K562 (cell line): ENCODE data around the gene CCNO. TPM values are rescaled to one million over a fixed set of nuclear protein-coding genes. Genes with fewer than 3 reads are reported as not detected.

ENCODE experiments used
- CCNT2 ChIP-seq: IDR thresholded peaks from 2 replicates; pipeline ENCODE4 v1.6.1; 2011; ENCODE audit warnings: borderline replicate concordance, low read depth, mild to moderate bottlenecking, moderate library complexity, mixed read lengths, low read length; ENCODE audit not compliant: insufficient read length; ENCODE audit errors: extremely low read depth
- CREM ChIP-seq: IDR thresholded peaks from 2 replicates; pipeline ENCODE4 v1.6.1; 2014; ENCODE audit warnings: antibody characterized with exemption, low read depth
- DPF2 ChIP-seq: fragments of 450-650 bp; IDR thresholded peaks from 2 replicates; pipeline ENCODE4 v1.6.1; 2016
- FOXP1 ChIP-seq: sonication (generic); formaldehyde crosslinking; IDR thresholded peaks from 2 replicates; pipeline ENCODE4 v1.8.0; 2022; ENCODE audit warnings: mild to moderate bottlenecking, missing genetic modification reagents
- HDAC1 ChIP-seq, 2 experiments: fragments of 450-650 bp; IDR thresholded peaks; 2 replicates each; pipeline ENCODE4 v1.6.1; 2016 to 2017; ENCODE audit warnings: inconsistent platforms in 1 of 2, mild to moderate bottlenecking in 1 of 2, moderate library complexity in 1 of 2
- KDM1A ChIP-seq, 2 experiments: fragments of 450-650 bp; IDR thresholded peaks; 2 replicates each; pipeline ENCODE4 v1.6.1; 2016; ENCODE audit warnings: mild to moderate bottlenecking in 2 of 2
- MTA1 ChIP-seq: fragments of 450-650 bp; IDR thresholded peaks from 2 replicates; pipeline ENCODE4 v1.6.1; 2017; ENCODE audit warnings: borderline replicate concordance
- PHF8 ChIP-seq: fragments of 200-600 bp; sonication (generic); IDR thresholded peaks from 2 replicates; pipeline ENCODE4 v1.6.1; 2012; ENCODE audit warnings: mixed run types, mild to moderate bottlenecking, inconsistent platforms, low read length, moderate library complexity, borderline replicate concordance
- RAD21 ChIP-seq, 2 experiments: fragments of 250-450 bp in 1 of 2; fragments of 450-650 bp in 1 of 2; sonication (Bioruptor Pico) in 1 of 2; formaldehyde crosslinking in 1 of 2; IDR thresholded peaks in 1 of 2; conservative IDR thresholded peaks in 1 of 2; 2 replicates each; pipeline versions ENCODE4 v1.4.0 to v1.8.0; 2020 to 2022; ENCODE audit warnings: mild to moderate bottlenecking in 2 of 2, moderate library complexity in 1 of 2
- RBBP5 ChIP-seq: fragments of 200-600 bp; sonication (generic); IDR thresholded peaks from 2 replicates; pipeline ENCODE4 v1.6.1; 2012; ENCODE audit warnings: borderline replicate concordance, mild to moderate bottlenecking, low read length, control low read depth, inconsistent platforms; ENCODE audit not compliant: insufficient read depth, poor library complexity, severe bottlenecking
- STAG1 ChIP-seq: sonication (generic); formaldehyde crosslinking; IDR thresholded peaks from 2 replicates; pipeline ENCODE4 v1.5.0; 2020; ENCODE audit warnings: missing genetic modification reagents, borderline replicate concordance
- TARDBP ChIP-seq: fragments of 450-650 bp; IDR thresholded peaks from 2 replicates; pipeline ENCODE4 v1.6.1; 2016
- TRIM24 ChIP-seq, 2 experiments: fragments of 450-650 bp; IDR thresholded peaks; 2 replicates each; pipeline ENCODE4 v1.6.1; 2016
- ZBTB7A ChIP-seq: IDR thresholded peaks from 2 replicates; pipeline ENCODE4 v1.6.1; 2011; ENCODE audit warnings: low read depth, mild to moderate bottlenecking, low read length, moderate library complexity, borderline replicate concordance; ENCODE audit not compliant: control insufficient read depth
- ZKSCAN1 ChIP-seq: fragments of 150-350 bp; IDR thresholded peaks from 2 replicates; pipeline ENCODE4 v1.6.1; 2016; ENCODE audit warnings: low read depth, low read length
- ZNF586 ChIP-seq: fragments of 450-650 bp; formaldehyde crosslinking; conservative IDR thresholded peaks from 2 replicates; pipeline ENCODE4 v1.4.0; 2020; ENCODE audit warnings: mild to moderate bottlenecking, moderate library complexity
- polyA plus RNA-seq, 8 experiments: library from polyadenylated mRNA; depleted of rRNA in 4 of 8; stranded (reverse) in 5 of 8; unstranded in 3 of 8; fragments of >200 nt; fragmentation: Nextera tagmentation in 2 of 8; fragmentation: Illumina TruSeq in 1 of 8; extraction: Ambion mirVana in 2 of 8; extraction: Trizol in 1 of 8; gene quantifications; 2 replicates each; pipeline versions ENCODE4 v1.2.1 to v1.2.3, GENCODE V29; 2011 to 2014; ENCODE audit warnings: inconsistent platforms in 1 of 8, missing spikeins in 1 of 8
- total RNA-seq, 7 experiments: library from RNA; depleted of rRNA in 6 of 7; stranded (reverse); fragments of >200 nt in 6 of 7; fragmentation: Illumina TruSeq in 2 of 7; extraction: Trizol in 2 of 7; gene quantifications; 2 replicates each; pipeline versions ENCODE4 v1.2.1 to v1.2.3, GENCODE V29; 2011 to 2021; ENCODE audit warnings: low replicate concordance in 1 of 7
- TF ChIP-seq, protein P1 (sequence below): fragments of 450-650 bp; IDR thresholded peaks from 2 replicates; pipeline ENCODE4 v1.6.1; 2018; ENCODE audit warnings: mild to moderate bottlenecking, low read depth; ENCODE audit not compliant: partially characterized antibody
- TF ChIP-seq, protein P2 (sequence below), 2 experiments: IDR thresholded peaks; 2 replicates each; pipeline ENCODE4 v1.6.1; 2011; ENCODE audit warnings: borderline replicate concordance in 1 of 2, control low read depth in 1 of 2, low read depth in 1 of 2, low read length in 1 of 2, mild to moderate bottlenecking in 1 of 2, mixed read lengths in 1 of 2, moderate library complexity in 1 of 2; ENCODE audit not compliant: insufficient read depth in 1 of 2, insufficient read length in 1 of 2, poor library complexity in 1 of 2, severe bottlenecking in 1 of 2; ENCODE audit errors: extremely low read depth in 1 of 2
- TF ChIP-seq, protein P3 (sequence below), 2 experiments: fragments of 150-350 bp in 1 of 2; IDR thresholded peaks; 2 replicates each; pipeline ENCODE4 v1.6.1; 2012 to 2016; ENCODE audit warnings: low read depth in 2 of 2, low read length in 2 of 2, mild to moderate bottlenecking in 1 of 2, moderate library complexity in 1 of 2

Gene CCNO
- total and polyA plus RNA-seq, 9 of the 15 experiments (the other 6 are each of a cell fraction or from before 2014, with no cell fraction given) = 0.08 to 3.1 (median 0.29) TPM

DNA sequence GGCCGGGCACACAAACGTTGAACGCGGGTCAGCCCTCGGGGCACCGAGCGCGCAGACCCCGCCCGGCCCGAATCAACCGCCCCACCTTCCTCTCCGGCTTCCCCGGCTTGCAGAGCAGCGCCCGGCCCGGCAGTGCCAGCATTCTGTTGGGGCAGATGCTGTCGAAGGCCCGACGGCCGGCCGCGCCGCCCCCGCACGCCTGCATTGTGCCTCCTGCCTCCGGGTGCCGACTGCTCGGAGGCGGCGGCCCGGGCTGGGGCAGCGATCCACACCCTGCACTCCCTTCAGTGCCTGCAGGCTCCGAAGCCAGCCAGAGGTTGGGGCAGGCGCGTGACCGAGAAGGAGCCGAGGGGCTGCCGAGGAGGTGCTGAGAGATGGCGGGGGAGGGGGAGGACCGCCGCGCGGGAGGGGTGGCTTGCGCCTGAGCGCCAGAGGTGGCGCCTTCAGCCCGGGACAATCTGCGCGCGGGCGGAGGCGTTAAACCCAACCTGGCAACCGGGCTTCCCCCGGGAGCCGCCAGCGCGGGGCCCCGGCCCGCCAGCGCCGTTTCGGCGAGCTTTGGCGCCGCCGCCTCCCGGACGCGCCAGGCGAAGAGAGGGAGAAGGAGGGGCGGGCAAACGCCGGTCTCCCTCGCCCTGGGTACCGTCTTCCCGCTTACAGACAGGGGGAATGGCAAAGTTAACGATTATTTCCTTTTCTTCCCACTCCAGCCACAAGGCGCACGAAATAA is 6.3 kb downstream of the CCNO start, which contains the start of gene MCIDAS (continued):
- TF ChIP-seq KDM1A (IDR thresholded peaks at IDR 0.05) = peak in 1 of 2 experiments; percentile 99; a peak in 2 of 4 replicates
- TF ChIP-seq CREM = peak; percentile 73; the same call in 1 of the 2 replicates
- TF ChIP-seq RBBP5 = peak; percentile 73
- TF ChIP-seq ZKSCAN1 = peak; percentile 59; the same call in 1 of the 2 replicates
- TF ChIP-seq HDAC1 (IDR thresholded peaks at IDR 0.05) = peak in 1 of 2 experiments; percentile 31; a peak in 1 of 4 replicates
- TF ChIP-seq RAD21 (CRISPR knock-in tag; conservative IDR thresholded peaks at IDR 0.05 in 1 of 2, IDR thresholded peaks at IDR 0.05 in 1 of 2) = peak in 1 of 2 experiments; percentile 17; a peak in 1 of 4 replicates
- TF ChIP-seq STAG1 (CRISPR knock-in tag) = 0 out of 2 replicates have a peak, but pooled peaks have one; percentile 0
- TF ChIP-seq ZNF586 = no peak
- peak; percentile 33; the same call in 1 of the 2 replicates for TF ChIP-seq ZBTB7A
- 0 out of 2 replicates have a peak, but pooled peaks have one; percentile 31 for TF ChIP-seq TARDBP
- TF ChIP-seq, protein P1, sequence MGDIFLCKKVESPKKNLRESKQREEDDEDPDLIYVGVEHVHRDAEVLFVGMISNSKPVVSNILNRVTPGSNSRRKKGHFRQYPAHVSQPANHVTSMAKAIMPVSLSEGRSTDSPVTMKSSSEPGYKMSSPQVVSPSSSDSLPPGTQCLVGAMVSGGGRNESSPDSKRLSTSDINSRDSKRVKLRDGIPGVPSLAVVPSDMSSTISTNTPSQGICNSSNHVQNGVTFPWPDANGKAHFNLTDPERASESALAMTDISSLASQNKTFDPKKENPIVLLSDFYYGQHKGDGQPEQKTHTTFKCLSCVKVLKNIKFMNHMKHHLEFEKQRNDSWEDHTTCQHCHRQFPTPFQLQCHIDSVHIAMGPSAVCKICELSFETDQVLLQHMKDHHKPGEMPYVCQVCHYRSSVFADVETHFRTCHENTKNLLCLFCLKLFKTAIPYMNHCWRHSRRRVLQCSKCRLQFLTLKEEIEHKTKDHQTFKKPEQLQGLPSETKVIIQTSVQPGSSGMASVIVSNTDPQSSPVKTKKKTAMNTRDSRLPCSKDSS = no peak
- peak; percentile 75; the same call in 1 of the 2 replicates for TF ChIP-seq MTA1
- TF ChIP-seq CCNT2 = peak; percentile 84
- TF ChIP-seq PHF8 = peak; percentile 57; the same call in 1 of the 2 replicates
- peak; percentile 80; the same call in 1 of the 2 replicates for TF ChIP-seq FOXP1
- TF ChIP-seq, protein P2, sequence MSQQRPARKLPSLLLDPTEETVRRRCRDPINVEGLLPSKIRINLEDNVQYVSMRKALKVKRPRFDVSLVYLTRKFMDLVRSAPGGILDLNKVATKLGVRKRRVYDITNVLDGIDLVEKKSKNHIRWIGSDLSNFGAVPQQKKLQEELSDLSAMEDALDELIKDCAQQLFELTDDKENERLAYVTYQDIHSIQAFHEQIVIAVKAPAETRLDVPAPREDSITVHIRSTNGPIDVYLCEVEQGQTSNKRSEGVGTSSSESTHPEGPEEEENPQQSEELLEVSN (IDR thresholded peaks at IDR 0.05; ENCODE audit: borderline replicate concordance in 1 of 2, extremely low read depth in 1 of 2, insufficient read depth in 1 of 2, insufficient read length in 1 of 2, low read depth in 1 of 2, low read length in 1 of 2, poor library complexity in 1 of 2, severe bottlenecking in 1 of 2) = peak; percentile 77 to 95
- TF ChIP-seq, protein P3, sequence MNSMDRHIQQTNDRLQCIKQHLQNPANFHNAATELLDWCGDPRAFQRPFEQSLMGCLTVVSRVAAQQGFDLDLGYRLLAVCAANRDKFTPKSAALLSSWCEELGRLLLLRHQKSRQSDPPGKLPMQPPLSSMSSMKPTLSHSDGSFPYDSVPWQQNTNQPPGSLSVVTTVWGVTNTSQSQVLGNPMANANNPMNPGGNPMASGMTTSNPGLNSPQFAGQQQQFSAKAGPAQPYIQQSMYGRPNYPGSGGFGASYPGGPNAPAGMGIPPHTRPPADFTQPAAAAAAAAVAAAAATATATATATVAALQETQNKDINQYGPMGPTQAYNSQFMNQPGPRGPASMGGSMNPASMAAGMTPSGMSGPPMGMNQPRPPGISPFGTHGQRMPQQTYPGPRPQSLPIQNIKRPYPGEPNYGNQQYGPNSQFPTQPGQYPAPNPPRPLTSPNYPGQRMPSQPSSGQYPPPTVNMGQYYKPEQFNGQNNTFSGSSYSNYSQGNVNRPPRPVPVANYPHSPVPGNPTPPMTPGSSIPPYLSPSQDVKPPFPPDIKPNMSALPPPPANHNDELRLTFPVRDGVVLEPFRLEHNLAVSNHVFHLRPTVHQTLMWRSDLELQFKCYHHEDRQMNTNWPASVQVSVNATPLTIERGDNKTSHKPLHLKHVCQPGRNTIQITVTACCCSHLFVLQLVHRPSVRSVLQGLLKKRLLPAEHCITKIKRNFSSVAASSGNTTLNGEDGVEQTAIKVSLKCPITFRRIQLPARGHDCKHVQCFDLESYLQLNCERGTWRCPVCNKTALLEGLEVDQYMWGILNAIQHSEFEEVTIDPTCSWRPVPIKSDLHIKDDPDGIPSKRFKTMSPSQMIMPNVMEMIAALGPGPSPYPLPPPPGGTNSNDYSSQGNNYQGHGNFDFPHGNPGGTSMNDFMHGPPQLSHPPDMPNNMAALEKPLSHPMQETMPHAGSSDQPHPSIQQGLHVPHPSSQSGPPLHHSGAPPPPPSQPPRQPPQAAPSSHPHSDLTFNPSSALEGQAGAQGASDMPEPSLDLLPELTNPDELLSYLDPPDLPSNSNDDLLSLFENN (IDR thresholded peaks at IDR 0.05; ENCODE audit: low read depth in 2 of 2, low read length in 2 of 2) = no peak
- no peak for TF ChIP-seq DPF2
- peak in 1 of 2 experiments; percentile 78; a peak in 1 of 4 replicates for TF ChIP-seq TRIM24 (IDR thresholded peaks at IDR 0.05)
